NK-92 (cell line): Measurements from ENCODE around the gene ZNF732.
"Not testable (repeated sequence)": the region's sequence is repeated elsewhere in the genome, so short reads cannot be mapped to it uniquely, and the experiment has no call there.

Experiments
- DNase-seq: peaks from one replicate; lab custom pipeline; 2025; ENCODE audit not compliant: unreplicated experiment; lab: John Stamatoyannopoulos, UW

The ZNF732 gene

GRCh38 chr4:304969-305680 lies at the start of gene ZNF732:
TSS of gene ZNF732 (minus strand) at chr4:305474. CDS start at chr4:305310, 164 bp downstream.
- no peak for DNase-seq

- no peak for DNase-seq
Measured at GRCh38 chr4:340011-340410, 34.7 kb upstream of the ZNF732 start.

- DNase-seq, result no peak
Measured at GRCh38 chr4:338759-339097, 33.5 kb upstream of the ZNF732 start.

GRCh38 chr4:337932-338758 lies 32.9 kb upstream of the ZNF732 start:
- DNase-seq, result no peak

- peak; percentile 75 for DNase-seq
Measured at GRCh38 chr4:337143-337931, 32.1 kb upstream of the ZNF732 start, which contains the start of gene ZNF141. TSS of gene ZNF141 (plus strand) at chr4:337814. CDS start at chr4:337984, 170 bp downstream.

GRCh38 chr4:336893-337142 lies 31.5 kb upstream of the ZNF732 start:
- DNase-seq, result no peak

- no peak for DNase-seq
Measured at GRCh38 chr4:336099-336892, 31.0 kb upstream of the ZNF732 start.

GRCh38 chr4:335515-335914 lies 30.2 kb upstream of the ZNF732 start:
- DNase-seq, result no peak

GRCh38 chr4:328729-329128 lies 23.5 kb upstream of the ZNF732 start:
- no peak for DNase-seq

GRCh38 chr4:314296-314903 lies 9.1 kb upstream of the ZNF732 start:
- DNase-seq, result no peak

- no peak for DNase-seq
Measured at GRCh38 chr4:309807-310206, 4.5 kb upstream of the ZNF732 start.

GRCh38 chr4:306551-306961 lies 1.3 kb upstream of the ZNF732 start:
- no peak for DNase-seq

GRCh38 chr4:304516-304915 lies 758 bp downstream of the ZNF732 start:
- DNase-seq, result not testable (repeated sequence)

GRCh38 chr4:302381-302780 lies 2.9 kb downstream of the ZNF732 start:
- DNase-seq, result no peak

GRCh38 chr4:294732-295131 lies 10.5 kb downstream of the ZNF732 start:
- no peak for DNase-seq

- no peak for DNase-seq
Measured at GRCh38 chr4:288891-289290, 16.4 kb downstream of the ZNF732 start.

- no peak for DNase-seq
Measured at GRCh38 chr4:273309-274017, 31.8 kb downstream of the ZNF732 start.

- no peak for DNase-seq
Measured at GRCh38 chr4:271492-272103, 33.7 kb downstream of the ZNF732 start.

- not testable (repeated sequence) for DNase-seq
Measured at GRCh38 chr4:259240-259639, 46.0 kb downstream of the ZNF732 start.

GRCh38 chr4:256492-256891 lies 48.8 kb downstream of the ZNF732 start:
- DNase-seq, result no peak
